IMR-90 (cell line): Measurements from ENCODE around the gene SEC11A. TPM values are rescaled to one million over a fixed set of nuclear protein-coding genes. Genes with fewer than 3 reads are reported as not detected.

Experiments used
- ATAC-seq: fragments of 200-7000 bp; cut with Tn5 transposase; 2 replicates; pipeline ENCODE4 v1.9.1; 2020; ENCODE audit warnings: low read depth, mild to moderate bottlenecking, moderate library complexity
- BruUV-seq: library from RNA; stranded (reverse); fragments of 400-500 nt; replicated peaks from 2 replicates; lab custom pipeline; 2021; lab: Mats Ljungman, UMichigan
- CTCF ChIA-PET: fragments of 300-600 bp; formaldehyde crosslinking; extraction: SDS; loops from one replicate; lab custom pipeline; 2021; ENCODE audit warnings: antibody characterized with exemption; lab: Yijun Ruan, JAX
- POLR2A ChIA-PET: fragments of 300-600 bp; sonication (Branson Sonifier 250); formaldehyde crosslinking; loops from one replicate; lab custom pipeline; 2022; ENCODE audit warnings: antibody characterized with exemption; ENCODE audit not compliant: unreplicated experiment; lab: Charles Lee
- DNase-seq: peaks from one replicate; pipeline ENCODE4 v3.0.0; 2013
- H2AFZ ChIP-seq: replicated peaks from 2 replicates; pipeline ENCODE3; 2013; ENCODE audit warnings: low read length, mild to moderate bottlenecking; ENCODE audit not compliant: poor library complexity
- H2AK5ac ChIP-seq: 2 replicates; pipeline ENCODE4 v1.6.1; 2013; ENCODE audit warnings: low read depth, low read length, inconsistent platforms
- H2AK9ac ChIP-seq: replicated peaks from 2 replicates; pipeline ENCODE3; 2013; ENCODE audit warnings: mild to moderate bottlenecking, low read depth, low read length, moderate library complexity; ENCODE audit not compliant: poor library complexity
- H2BK120ac ChIP-seq: 2 replicates; pipeline ENCODE4 v1.6.1; 2013; ENCODE audit warnings: low read depth, low read length, inconsistent platforms
- H2BK15ac ChIP-seq: 3 replicates; pipeline ENCODE4 v1.6.1; 2013; ENCODE audit warnings: low read depth, low read length, inconsistent platforms
- H2BK20ac ChIP-seq: 2 replicates; pipeline ENCODE4 v1.6.1; 2013; ENCODE audit warnings: low read depth, mild to moderate bottlenecking, inconsistent platforms, low read length, moderate library complexity
- H2BK5ac ChIP-seq: 2 replicates; pipeline ENCODE4 v1.6.1; 2013; ENCODE audit warnings: mild to moderate bottlenecking, low read depth, low read length, inconsistent platforms; ENCODE audit not compliant: poor library complexity, severe bottlenecking
- H3K14ac ChIP-seq: replicated peaks from 2 replicates; pipeline ENCODE4 v1.6.1; 2013; ENCODE audit warnings: low read depth, low read length, inconsistent platforms
- H3K18ac ChIP-seq: 2 replicates; pipeline ENCODE4 v1.6.1; 2013; ENCODE audit warnings: low read depth, low read length, control low read depth
- H3K23ac ChIP-seq: 2 replicates; pipeline ENCODE4 v1.6.1; 2013; ENCODE audit warnings: low read depth, low read length, inconsistent platforms
- H3K27ac ChIP-seq: 2 replicates; pipeline ENCODE4 v1.5.1; 2013; ENCODE audit warnings: mild to moderate bottlenecking, control low read depth, low read length; ENCODE audit not compliant: insufficient read depth
- H3K27me3 ChIP-seq: 2 replicates; pipeline ENCODE4 v1.6.1; 2013; ENCODE audit warnings: low read length; ENCODE audit not compliant: control insufficient read depth, insufficient read depth
- H3K36me3 ChIP-seq: 2 replicates; pipeline ENCODE4 v1.6.1; 2013; ENCODE audit warnings: low read length, mixed read lengths; ENCODE audit not compliant: control insufficient read depth, insufficient read depth
- H3K4ac ChIP-seq: 2 replicates; pipeline ENCODE4 v1.6.1; 2013; ENCODE audit warnings: low read depth, low read length, inconsistent platforms
- H3K4me1 ChIP-seq: 2 replicates; pipeline ENCODE4 v1.6.1; 2013; ENCODE audit warnings: low read length, mixed read lengths; ENCODE audit not compliant: control insufficient read depth, insufficient read depth
- H3K4me2 ChIP-seq: 2 replicates; pipeline ENCODE4 v1.6.1; 2013; ENCODE audit warnings: low read depth, mild to moderate bottlenecking, control low read depth, low read length, moderate library complexity
- H3K4me3 ChIP-seq: 2 replicates; pipeline ENCODE4 v1.5.1; 2013; ENCODE audit warnings: low read depth, mild to moderate bottlenecking, control low read depth, low read length, moderate library complexity; ENCODE audit not compliant: insufficient read depth
- H3K56ac ChIP-seq: 2 replicates; pipeline ENCODE4 v1.6.1; 2013; ENCODE audit warnings: low read length, inconsistent platforms; ENCODE audit not compliant: insufficient read depth; ENCODE audit errors: extremely low read depth
- H3K79me1 ChIP-seq, 2 experiments: 2 replicates each; pipeline ENCODE4 v1.6.1; 2013; ENCODE audit warnings: low read length in 2 of 2, inconsistent platforms in 1 of 2, low read depth in 1 of 2
- H3K9ac ChIP-seq: 2 replicates; pipeline ENCODE4 v1.6.1; 2013; ENCODE audit warnings: low read depth, low read length, control low read depth
- H3K9me1 ChIP-seq: 2 replicates; pipeline ENCODE4 v1.6.1; 2013; ENCODE audit warnings: low read length, inconsistent platforms; ENCODE audit not compliant: insufficient read depth
- H3K9me3 ChIP-seq: 2 replicates; pipeline ENCODE4 v1.6.1; 2013; ENCODE audit warnings: low read length; ENCODE audit not compliant: control insufficient read depth, insufficient read depth
- H4K20me1 ChIP-seq: 2 replicates; pipeline ENCODE4 v1.6.1; 2013; ENCODE audit warnings: low read length, inconsistent platforms; ENCODE audit not compliant: insufficient read depth
- H4K5ac ChIP-seq: 2 replicates; pipeline ENCODE4 v1.6.1; 2013; ENCODE audit warnings: mild to moderate bottlenecking, low read depth, low read length, control low read depth
- H4K8ac ChIP-seq, 2 experiments: 2 replicates each; pipeline ENCODE4 v1.6.1; 2013; ENCODE audit warnings: low read depth in 2 of 2, low read length in 2 of 2, control low read depth in 1 of 2, inconsistent platforms in 1 of 2
- H4K91ac ChIP-seq: 2 replicates; pipeline ENCODE4 v1.6.1; 2013; ENCODE audit warnings: low read depth, low read length, inconsistent platforms; ENCODE audit not compliant: insufficient read depth
- BHLHE40 ChIP-seq: fragments of 150-350 bp; IDR thresholded peaks from 2 replicates; pipeline ENCODE4 v1.6.1; 2016; ENCODE audit warnings: mild to moderate bottlenecking, low read depth, low read length
- CEBPB ChIP-seq: IDR thresholded peaks from 2 replicates; pipeline ENCODE4 v1.6.1; 2012; ENCODE audit warnings: low read depth, low read length, improper control_type of control experiment
- CHD1 ChIP-seq: IDR thresholded peaks from 2 replicates; pipeline ENCODE4 v1.6.1; 2012; ENCODE audit warnings: low read depth, low read length, improper control_type of control experiment
- ELK1 ChIP-seq: fragments of 150-350 bp; IDR thresholded peaks from 2 replicates; pipeline ENCODE4 v1.6.1; 2016; ENCODE audit warnings: low read depth, mild to moderate bottlenecking, low read length, moderate library complexity, borderline replicate concordance
- MAFK ChIP-seq: IDR thresholded peaks from 2 replicates; pipeline ENCODE4 v1.6.1; 2012; ENCODE audit warnings: low read depth, low read length, improper control_type of control experiment
- MAZ ChIP-seq: IDR thresholded peaks from 2 replicates; pipeline ENCODE4 v1.6.1; 2012; ENCODE audit warnings: low read depth, mild to moderate bottlenecking, low read length, improper control_type of control experiment, moderate library complexity, borderline replicate concordance
- MXI1 ChIP-seq: IDR thresholded peaks from 2 replicates; pipeline ENCODE4 v1.6.1; 2012; ENCODE audit warnings: low read depth, mild to moderate bottlenecking, low read length, moderate library complexity, borderline replicate concordance
- POLR2A ChIP-seq: IDR thresholded peaks from 2 replicates; pipeline ENCODE4 v1.6.1; 2012; ENCODE audit warnings: mild to moderate bottlenecking, low read depth, low read length
- RAD21 ChIP-seq: IDR thresholded peaks from 2 replicates; pipeline ENCODE4 v1.6.1; 2012; ENCODE audit warnings: low read length, improper control_type of control experiment
- RCOR1 ChIP-seq: IDR thresholded peaks from 2 replicates; pipeline ENCODE4 v1.6.1; 2012; ENCODE audit warnings: mild to moderate bottlenecking, low read length, improper control_type of control experiment; ENCODE audit not compliant: insufficient replicate concordance
- RFX5 ChIP-seq: IDR thresholded peaks from 2 replicates; pipeline ENCODE4 v1.8.0; 2012; ENCODE audit warnings: low read depth, mild to moderate bottlenecking, low read length, moderate library complexity
- WGBS, 2 experiments: methylation state at CpG; one replicate each; pipeline versions ENCODE4 v1.1.5 to v1.1.7; 2013; ENCODE audit warnings: missing lambda C conversion rate in 2 of 2; ENCODE audit not compliant: insufficient read length in 1 of 2; ENCODE audit errors: extremely low coverage in 2 of 2; 5-methylcytosine and 5-hydroxymethylcytosine counted together
- dilution Hi-C: fragments of 300-500 bp; cut with HindIII; formaldehyde crosslinking; loops from one replicate; pipeline ENCODE4 v1.14.3; 2018; ENCODE audit warnings: low sequenced_read_pairs; ENCODE audit not compliant: unreplicated experiment
- in situ Hi-C: fragments of 300-500 bp; cut with MboI; formaldehyde crosslinking; loops from 3 replicates; pipeline ENCODE4 v1.14.3; 2019; ENCODE audit warnings: low sequenced_read_pairs, inconsistent platforms, mixed read lengths
- intact Hi-C: fragments of 100-400 bp; cut with micrococcal nuclease; formaldehyde crosslinking; loops from 2 replicates; pipeline ENCODE4 v1.10.0; 2022
- polyA plus RNA-seq, 3 experiments: library from polyadenylated mRNA; depleted of rRNA; stranded (reverse); fragments of >200 nt; gene quantifications; 2 replicates each; pipeline ENCODE4 v1.2.3, GENCODE V29; 2012; ENCODE audit warnings: low replicate concordance in 1 of 3
- total RNA-seq: library from RNA; depleted of rRNA; stranded (reverse); fragments of >200 nt; gene quantifications from 2 replicates; pipeline ENCODE4 v1.2.3, GENCODE V29; 2012
- TF ChIP-seq, protein P1 (sequence below): conservative IDR thresholded peaks from 2 replicates; pipeline ENCODE4 v1.5.1; 2012; ENCODE audit warnings: mild to moderate bottlenecking, low read depth, low read length, improper control_type of control experiment
- TF ChIP-seq, protein P2 (sequence below): fragments of 150-350 bp; IDR thresholded peaks from 2 replicates; pipeline ENCODE4 v1.6.1; 2017; ENCODE audit warnings: mild to moderate bottlenecking, antibody characterized with exemption, low read length, low read depth

SEC11A gene
- total and polyA plus RNA-seq, 2 of the 4 experiments (the other 2 are of a cell fraction): 62.4 to 108 TPM

GRCh38 chr15:84749111-84749991 lies 33.4 kb upstream of the SEC11A start:
- BruUV-seq: no TSS peak
- peaks cover 49% of the 10 kb centered on the region for H4K20me1 ChIP-seq
- WGBS, 2 experiments: 0% methylated on average over 1 of the region's 15 CpGs; no CpG with 5 or more reads in 1 of the 2 experiments

More at GRCh38 chr15:84749111-84749991, 33.4 kb upstream of the SEC11A start:
- Histone ChIP-seq H3K79me1 (peaks cover 21 to 65% of the 10 kb centered on the region in 2 experiments), H3K27me3 (no peaks in the 10 kb centered on the region), H2BK5ac (peak overlapping the region; percentile 80), H3K18ac (peak overlapping the region; percentile 55), H2AFZ (peak overlapping the region; percentile 94), H2BK120ac (no peak overlapping the region), H4K5ac (peak overlapping the region; percentile 43; the same call in 1 of the 2 replicates), H3K14ac (peak overlapping the region; percentile 56), H3K56ac (peak overlapping the region; percentile 75), H3K4me1 (peaks cover 12% of the 10 kb centered on the region), H4K91ac (peak overlapping the region; percentile 70), H4K8ac (peak overlapping the region; percentile 39 to 45; a peak in 3 of 4 replicates), H3K9me1 (peaks cover 16% of the 10 kb centered on the region), H3K4me2 (peak overlapping the region; percentile 98), H2BK20ac (no peak overlapping the region), H2AK5ac (peak overlapping the region; percentile 81), H2AK9ac (peak overlapping the region; percentile 97), H3K4me3 (peak overlapping the region; percentile 99), H3K23ac (peak overlapping the region; percentile 83), H3K9me3 (no peaks in the 10 kb centered on the region), H3K9ac (peak overlapping the region; percentile 98), H3K4ac (peak overlapping the region; percentile 87), H3K27ac (peak overlapping the region; percentile 92), H2BK15ac (no peak overlapping the region), H3K36me3 (peaks cover 2% of the 10 kb centered on the region)
- DNase-seq: no peak
- ChIA-PET POLR2A (no interaction called here), CTCF (no interaction called here)
- TF ChIP-seq POLR2A: no peak
- TF ChIP-seq CHD1: no peak
- TF ChIP-seq MAZ: no peak
- TF ChIP-seq RFX5: no peak
- TF ChIP-seq MAFK: no peak
- TF ChIP-seq MXI1: no peak
- no peak for TF ChIP-seq RCOR1
- TF ChIP-seq, protein P1, sequence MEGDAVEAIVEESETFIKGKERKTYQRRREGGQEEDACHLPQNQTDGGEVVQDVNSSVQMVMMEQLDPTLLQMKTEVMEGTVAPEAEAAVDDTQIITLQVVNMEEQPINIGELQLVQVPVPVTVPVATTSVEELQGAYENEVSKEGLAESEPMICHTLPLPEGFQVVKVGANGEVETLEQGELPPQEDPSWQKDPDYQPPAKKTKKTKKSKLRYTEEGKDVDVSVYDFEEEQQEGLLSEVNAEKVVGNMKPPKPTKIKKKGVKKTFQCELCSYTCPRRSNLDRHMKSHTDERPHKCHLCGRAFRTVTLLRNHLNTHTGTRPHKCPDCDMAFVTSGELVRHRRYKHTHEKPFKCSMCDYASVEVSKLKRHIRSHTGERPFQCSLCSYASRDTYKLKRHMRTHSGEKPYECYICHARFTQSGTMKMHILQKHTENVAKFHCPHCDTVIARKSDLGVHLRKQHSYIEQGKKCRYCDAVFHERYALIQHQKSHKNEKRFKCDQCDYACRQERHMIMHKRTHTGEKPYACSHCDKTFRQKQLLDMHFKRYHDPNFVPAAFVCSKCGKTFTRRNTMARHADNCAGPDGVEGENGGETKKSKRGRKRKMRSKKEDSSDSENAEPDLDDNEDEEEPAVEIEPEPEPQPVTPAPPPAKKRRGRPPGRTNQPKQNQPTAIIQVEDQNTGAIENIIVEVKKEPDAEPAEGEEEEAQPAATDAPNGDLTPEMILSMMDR: no peak
- no peak for TF ChIP-seq CEBPB
- TF ChIP-seq, protein P2, sequence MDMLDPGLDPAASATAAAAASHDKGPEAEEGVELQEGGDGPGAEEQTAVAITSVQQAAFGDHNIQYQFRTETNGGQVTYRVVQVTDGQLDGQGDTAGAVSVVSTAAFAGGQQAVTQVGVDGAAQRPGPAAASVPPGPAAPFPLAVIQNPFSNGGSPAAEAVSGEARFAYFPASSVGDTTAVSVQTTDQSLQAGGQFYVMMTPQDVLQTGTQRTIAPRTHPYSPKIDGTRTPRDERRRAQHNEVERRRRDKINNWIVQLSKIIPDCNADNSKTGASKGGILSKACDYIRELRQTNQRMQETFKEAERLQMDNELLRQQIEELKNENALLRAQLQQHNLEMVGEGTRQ: no peak
- no peak for TF ChIP-seq BHLHE40
- no peak for TF ChIP-seq ELK1
- no peak for TF ChIP-seq RAD21
- ATAC-seq: no peak
- in situ Hi-C loops: no loop called here
- dilution Hi-C loops: no loop called here
- intact Hi-C loops: loop anchor here (10.0 kb wide), 1 partner anchor 175 kb away; no protein-coding TSS in a partner anchor
